GM12891 (cell line): ENCODE results near the gene TRAFD1.

Experiments used
- POLR2A ChIP-seq: IDR thresholded peaks from 2 replicates; pipeline ENCODE4 v1.6.1; 2011; ENCODE audit warnings: low read depth, low read length, control low read depth
- POLR2AphosphoS5 ChIP-seq: IDR thresholded peaks from 2 replicates; pipeline ENCODE4 v1.6.1; 2011; ENCODE audit warnings: low read depth, low read length, control low read depth
- SPI1 ChIP-seq: IDR thresholded peaks from 2 replicates; pipeline ENCODE4 v1.6.1; 2011; ENCODE audit warnings: low read depth, low read length, control low read depth

DNA sequence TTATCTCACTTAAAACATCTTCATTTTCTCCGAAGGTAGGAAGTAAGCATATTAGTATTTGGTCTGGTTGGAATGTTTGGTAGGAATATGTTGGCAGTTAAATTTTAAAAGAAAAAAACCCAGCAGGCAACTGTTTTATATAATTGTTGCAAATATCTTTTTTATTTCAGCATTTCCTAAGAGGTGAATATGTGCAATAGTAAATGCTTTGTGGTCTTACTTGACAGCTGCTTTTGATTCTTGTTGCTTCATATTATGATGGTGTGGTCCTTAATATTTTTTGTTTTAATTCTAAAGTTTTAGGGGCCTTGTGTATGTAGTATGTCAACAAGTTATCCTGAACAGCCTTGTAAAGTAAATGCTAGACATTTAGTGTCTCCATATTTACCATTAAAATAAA lies 6.3 kb downstream of the TRAFD1 start:
- TF ChIP-seq POLR2A (no peak), POLR2AphosphoS5 (no peak), SPI1 (no peak)
